Stimulated activated CD8-positive, alpha-beta memory T cell treated with anti-CD3 and anti-CD28 coated beads, Interleukin-2, amount 100 ng/mL, for 1 hour (primary cell): ENCODE results near the gene AFG3L2.
A peak's percentile ranks its signal among the peaks of the same experiment; 100 is the strongest.

Source experiments
- DNase-seq, 2 donors: peaks; one replicate each; pipeline ENCODE4 v3.0.0-alpha.2; 2020; ENCODE audit warnings: low read depth in 2 of 2

AFG3L2 gene

GRCh38 chr18:12361770-12362378, 15.2 kb downstream of the AFG3L2 start:
- no peak for DNase-seq

- DNase-seq = no peak
Measured at GRCh38 chr18:12359515-12359927, 17.5 kb downstream of the AFG3L2 start.

DNA sequence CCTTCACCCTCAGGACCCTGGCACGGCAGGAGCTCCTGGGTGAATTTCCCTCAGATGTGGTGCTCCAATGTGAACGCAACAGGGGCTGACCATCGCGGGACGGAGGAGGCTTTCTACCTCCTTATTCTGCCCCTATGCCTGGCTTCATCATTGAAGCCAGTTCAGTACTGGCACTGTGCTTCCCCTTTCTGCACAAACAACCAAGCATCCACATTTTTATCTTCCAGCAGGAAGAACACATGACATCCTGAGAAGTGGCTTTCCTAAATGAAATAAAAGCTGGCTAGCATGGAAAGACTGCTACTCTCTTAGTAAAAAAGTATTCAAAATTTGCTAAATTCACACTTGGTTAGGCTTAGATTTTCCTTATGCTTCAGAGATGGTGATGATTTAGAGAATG, 24.8 kb downstream of the AFG3L2 start:
- DNase-seq = no peak

DNA sequence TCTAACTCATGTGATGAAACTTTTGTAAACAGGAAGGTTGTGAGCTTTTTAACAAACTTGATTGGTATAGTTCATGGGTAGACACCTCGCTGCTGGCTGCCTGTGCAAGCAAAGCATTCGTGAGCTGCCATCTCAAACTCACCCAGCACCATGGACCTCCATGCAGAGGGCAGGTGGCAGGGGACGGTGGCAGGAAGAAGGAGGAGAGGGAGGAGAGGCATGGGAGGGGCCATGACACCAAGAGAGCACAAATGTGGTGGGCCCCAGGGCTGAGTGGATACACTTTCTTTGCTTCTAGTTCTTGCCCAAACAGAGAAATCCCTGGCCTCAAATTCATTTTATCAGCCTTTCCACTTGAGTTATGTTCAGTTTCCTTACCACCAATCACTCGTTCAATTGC, 29.1 kb downstream of the AFG3L2 start:
- no peak for DNase-seq

- no peak for DNase-seq
Measured at GRCh38 chr18:12346240-12346565, 30.8 kb downstream of the AFG3L2 start.

GRCh38 chr18:12345491-12346239, 31.4 kb downstream of the AFG3L2 start:
- no peak for DNase-seq

GRCh38 chr18:12342661-12343060, 34.4 kb downstream of the AFG3L2 start:
- no peak for DNase-seq

- no peak for DNase-seq
Measured at GRCh38 chr18:12340945-12341660, 35.9 kb downstream of the AFG3L2 start.

- no peak for DNase-seq
Measured at GRCh38 chr18:12338382-12338781, 38.6 kb downstream of the AFG3L2 start.

DNA sequence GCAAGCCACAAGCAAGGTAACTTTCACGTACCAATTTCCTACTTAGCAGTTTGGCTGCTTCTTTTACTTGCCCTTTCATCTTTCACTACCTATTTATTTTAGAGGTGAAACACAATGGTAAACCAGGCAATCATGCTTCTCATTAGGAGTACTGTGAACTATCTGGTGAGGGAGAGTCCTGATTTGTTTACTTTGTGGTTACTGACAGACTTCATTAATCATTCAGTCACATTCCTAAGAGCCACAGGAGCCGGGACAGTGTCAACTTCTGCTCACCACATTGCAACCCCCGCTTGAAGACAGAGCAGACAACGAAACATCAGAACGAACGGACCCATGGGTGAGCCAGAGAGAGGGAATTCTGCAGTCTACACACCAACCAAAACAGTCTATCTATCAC, 40.1 kb downstream of the AFG3L2 start:
- no peak for DNase-seq

DNA sequence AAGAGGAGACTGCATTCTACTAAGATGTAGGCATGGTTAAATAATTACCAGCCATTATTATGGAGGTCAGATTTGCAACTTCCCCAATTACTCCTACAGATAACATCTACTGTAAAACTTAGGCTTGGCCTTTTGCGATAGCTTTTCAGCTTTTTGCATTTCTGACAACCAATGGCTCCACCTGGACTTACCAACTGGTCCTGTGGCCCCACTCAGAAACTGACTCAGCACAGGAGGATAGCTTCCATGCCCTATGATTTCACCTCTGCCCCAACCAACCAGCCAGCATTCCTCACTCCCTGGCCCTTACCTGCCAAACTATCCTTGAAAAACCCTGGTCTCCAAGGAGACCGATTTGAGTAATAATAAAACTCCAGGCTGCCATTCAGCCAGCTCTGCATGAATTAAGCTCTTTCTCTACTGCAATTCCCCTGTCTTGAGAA, 40.8 kb downstream of the AFG3L2 start:
- no peak for DNase-seq

- no peak for DNase-seq
Measured at GRCh38 chr18:12335503-12335902, 41.5 kb downstream of the AFG3L2 start.

DNA sequence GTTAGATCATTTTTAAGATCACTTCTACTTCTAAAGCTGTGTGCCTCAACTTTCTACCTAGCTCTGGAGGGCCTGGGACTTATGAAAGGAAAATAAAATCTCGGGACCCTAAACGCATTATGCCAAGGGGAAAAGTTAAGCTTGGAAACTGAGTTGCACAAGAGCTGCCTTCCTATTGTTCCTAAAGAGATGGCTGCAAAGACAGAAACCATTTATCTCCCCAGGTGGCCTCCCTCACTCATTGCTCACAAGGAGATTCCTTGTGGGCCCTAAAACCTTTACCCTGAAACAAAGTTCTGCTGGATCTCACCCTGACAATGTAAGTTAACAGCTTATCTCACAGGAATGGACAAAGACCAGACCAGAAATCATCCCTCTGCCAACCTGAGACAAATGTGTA, 42.2 kb downstream of the AFG3L2 start:
- no peak for DNase-seq

DNA sequence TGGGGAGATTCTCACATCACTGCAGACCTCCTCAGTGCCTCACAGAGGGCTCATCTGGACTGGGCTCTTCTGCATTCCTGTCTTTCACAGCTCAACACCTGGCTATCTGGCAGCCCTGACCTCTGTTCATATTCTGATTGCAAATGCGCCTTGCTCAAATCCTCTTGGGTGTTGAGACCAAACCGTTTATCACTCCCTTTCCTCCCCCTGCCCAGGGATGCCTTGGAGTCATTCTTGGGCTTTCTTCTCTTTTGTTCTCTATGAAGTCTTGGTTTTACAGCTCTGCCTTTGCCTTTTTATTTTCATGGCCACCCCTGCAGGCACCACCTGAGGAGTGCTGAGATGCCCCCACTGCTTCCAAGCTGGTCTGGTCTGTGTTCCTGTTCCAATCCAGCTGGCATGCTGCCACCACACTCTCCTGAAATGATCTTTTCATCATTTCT, 42.6 kb downstream of the AFG3L2 start:
- DNase-seq = no peak

DNA sequence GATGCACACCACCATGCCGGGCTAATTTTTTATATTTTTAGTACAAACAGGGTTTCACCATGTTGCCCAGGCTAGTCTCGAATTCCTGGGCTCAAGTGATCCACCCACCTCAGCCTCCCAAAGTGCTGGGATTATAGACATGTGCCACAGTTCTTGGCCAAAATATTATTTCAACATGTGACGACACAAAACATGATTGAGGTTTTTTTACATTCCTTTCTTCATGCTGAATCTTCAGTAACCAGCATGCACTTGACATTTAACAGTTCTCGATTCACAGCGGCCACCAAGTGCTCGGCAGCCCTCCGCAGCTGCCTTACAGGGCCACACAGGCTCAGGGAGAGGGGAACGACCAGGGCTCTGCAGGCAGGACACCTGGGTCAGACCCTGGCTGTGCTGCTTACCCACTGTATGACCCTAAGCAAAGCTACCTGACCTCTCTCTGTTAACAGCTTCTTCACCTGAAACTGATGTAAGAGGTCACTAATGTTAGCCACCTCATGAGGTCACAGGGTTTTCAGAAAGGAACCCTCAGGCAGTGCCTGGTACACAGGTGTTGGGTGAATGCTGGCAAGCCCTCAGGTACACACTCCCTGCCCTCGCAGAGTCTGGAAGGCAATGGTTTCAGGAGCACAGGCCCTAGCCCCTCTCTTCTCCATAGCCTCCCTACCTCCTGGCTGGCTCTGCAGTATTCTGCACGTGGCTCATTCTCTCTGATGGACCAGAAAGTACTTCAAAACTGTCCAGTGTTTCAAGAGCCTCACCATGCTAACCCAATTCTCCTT, 43.3 kb downstream of the AFG3L2 start:
- DNase-seq = no peak

- no peak for DNase-seq
Measured at GRCh38 chr18:12330766-12331165, 46.3 kb downstream of the AFG3L2 start.

DNA sequence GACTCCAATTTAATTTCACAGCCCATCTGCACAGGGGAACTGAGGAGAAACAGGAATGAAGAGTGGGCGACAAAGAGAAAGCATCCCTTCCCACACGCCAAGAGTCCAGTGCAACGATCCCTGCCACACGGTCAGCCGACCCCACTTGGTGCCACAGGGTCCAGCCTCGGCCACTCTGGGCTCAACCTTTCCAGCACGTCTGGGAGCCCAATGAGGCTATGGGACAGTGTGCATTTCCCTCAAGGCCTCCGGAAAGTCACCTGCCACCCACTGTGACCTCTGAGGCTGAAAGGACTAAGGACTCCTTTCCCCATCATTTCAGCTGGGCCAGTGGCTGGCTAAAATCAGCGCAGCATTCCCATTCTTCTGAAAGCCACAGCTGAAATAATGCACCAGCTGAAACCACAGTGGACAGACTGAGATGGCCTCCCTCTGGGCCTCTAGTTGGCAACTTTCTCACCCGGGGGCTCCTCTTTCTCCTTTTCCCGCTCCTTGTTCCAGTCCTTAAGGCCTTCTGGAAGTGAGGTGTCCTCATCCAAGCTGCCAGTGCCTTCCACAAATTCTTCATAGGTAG, 47.8 kb downstream of the AFG3L2 start:
- DNase-seq = no peak

GRCh38 chr18:12328179-12328823, 48.7 kb downstream of the AFG3L2 start:
- no peak for DNase-seq

GRCh38 chr18:12327510-12328178, 49.4 kb downstream of the AFG3L2 start:
- DNase-seq = peak; percentile 37 to 59

DNA sequence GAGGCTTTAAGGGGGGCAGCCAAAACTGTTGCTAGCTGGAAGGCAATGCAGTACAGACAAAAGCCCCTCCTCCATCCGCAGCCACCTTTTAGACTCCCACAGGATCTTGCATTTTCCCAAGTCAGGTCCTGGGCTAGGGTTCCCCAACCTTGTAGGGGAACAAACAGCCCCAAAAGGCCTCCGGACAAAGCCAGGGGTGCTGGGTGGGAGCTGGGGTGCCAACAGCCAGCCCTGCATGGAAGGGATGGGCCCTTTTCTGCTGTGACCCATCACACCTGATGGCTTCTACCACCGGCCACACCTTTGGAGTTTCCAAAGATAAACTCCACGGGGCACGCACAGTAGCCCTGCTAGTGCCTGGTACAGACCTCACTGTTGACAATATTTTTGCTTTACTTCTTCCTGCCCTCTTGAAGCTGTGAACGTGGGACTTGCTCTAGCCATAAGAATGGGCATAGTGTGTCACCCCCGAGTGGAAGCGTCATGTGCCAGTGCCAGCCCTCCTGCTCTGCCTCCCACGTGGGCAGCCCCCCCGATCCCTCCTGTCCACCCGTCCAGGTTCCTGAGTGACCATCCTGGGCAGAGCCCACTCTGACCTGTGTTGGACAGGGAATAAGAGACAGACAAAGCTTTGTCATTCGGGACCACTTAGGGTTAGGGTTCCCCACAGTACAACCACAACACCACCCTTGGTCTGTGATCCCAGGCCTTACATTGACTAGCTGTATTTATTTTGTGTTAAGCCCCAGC, 50.1 kb downstream of the AFG3L2 start:
- DNase-seq = no peak
